ENCODE data around the gene ARHGEF5.
"Not testable (repeated sequence)": the region's sequence is repeated elsewhere in the genome, so short reads cannot be mapped to it uniquely, and the experiment has no call there.

GRCh38 chr7:144331221-144331995 is 23.8 kb upstream of the ARHGEF5 start:
- not testable (repeated sequence) for TF ChIP-seq CTCF, POLR2A (IDR thresholded peaks at IDR 0.05)
